GM19467 (cell line): Measurements from ENCODE around the gene ST3GAL6.
A peak's percentile ranks its signal among the peaks of the same experiment; 100 is the strongest.

Experiments used
- ATAC-seq: cut with Tn5 transposase; IDR thresholded peaks from one replicate; pipeline ENCODE4 v1.9.1; 2021; ENCODE audit warnings: mild to moderate bottlenecking, moderate library complexity; ENCODE audit not compliant: unreplicated experiment

The ST3GAL6 gene, protein sequence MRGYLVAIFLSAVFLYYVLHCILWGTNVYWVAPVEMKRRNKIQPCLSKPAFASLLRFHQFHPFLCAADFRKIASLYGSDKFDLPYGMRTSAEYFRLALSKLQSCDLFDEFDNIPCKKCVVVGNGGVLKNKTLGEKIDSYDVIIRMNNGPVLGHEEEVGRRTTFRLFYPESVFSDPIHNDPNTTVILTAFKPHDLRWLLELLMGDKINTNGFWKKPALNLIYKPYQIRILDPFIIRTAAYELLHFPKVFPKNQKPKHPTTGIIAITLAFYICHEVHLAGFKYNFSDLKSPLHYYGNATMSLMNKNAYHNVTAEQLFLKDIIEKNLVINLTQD

DNA sequence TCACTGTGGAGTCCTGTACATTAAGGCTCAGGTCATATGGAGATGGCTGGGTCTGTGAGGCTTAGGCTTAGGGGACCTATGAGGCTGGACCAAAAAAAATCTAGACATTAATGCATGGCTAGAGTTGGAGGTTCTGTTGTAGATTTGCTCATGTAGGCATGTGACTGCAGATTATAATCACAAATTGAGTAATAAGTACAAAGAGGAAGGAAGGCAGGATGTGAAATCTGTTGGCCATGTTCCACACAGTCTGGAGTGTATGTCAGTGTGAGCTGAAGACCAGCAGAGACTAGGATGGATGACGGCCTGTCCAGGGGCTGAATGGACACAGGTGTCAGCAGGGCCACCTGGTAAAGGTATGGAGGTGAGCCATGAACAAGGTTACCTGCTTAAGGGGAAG lies at the start of gene ST3GAL6:
TSS of gene ST3GAL6 (plus strand) at position 265 of the 400 bp plus-strand sequence. CDS start 5,101 bp downstream, outside the sequence.
- peak; percentile 45 for ATAC-seq

DNA sequence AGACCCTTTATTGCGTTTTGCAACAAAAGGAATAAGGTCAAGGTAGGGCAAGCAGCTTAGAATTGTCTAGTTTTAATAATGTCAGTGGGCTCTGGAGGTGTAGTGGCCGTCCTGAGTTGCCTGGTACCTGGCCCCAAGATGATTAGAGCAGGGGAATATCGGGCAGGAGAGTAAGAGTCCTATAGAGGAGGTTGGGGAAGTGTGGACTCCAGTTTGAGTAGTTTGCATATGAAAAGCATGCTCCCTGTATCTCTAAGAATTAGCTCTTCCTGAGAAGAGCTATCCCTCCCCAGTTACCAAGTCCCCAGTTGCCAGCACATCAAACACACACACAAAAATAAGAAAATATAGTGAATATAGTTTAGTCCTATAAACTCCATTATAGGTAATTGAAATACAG lies 49.2 kb upstream of the ST3GAL6 start:
- ATAC-seq = no peak

DNA sequence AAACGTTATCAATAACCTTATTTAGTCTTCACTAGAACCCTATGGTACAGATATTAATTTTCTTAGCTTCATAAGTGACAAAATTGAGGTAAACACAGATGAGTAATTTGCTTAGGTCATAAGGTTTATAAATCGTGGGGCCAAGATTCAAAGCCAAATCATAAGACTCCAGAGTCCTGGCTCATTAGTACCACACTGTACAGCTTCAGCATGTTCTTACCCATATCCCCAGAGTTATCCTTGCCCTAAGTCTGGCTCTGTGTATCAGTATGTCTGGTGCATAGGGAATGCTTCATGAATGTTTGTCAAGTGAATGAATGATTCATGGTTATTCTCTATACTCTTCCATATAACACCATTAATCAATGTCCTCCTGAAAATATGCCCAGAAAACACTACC lies 45.6 kb upstream of the ST3GAL6 start:
- no peak for ATAC-seq

DNA sequence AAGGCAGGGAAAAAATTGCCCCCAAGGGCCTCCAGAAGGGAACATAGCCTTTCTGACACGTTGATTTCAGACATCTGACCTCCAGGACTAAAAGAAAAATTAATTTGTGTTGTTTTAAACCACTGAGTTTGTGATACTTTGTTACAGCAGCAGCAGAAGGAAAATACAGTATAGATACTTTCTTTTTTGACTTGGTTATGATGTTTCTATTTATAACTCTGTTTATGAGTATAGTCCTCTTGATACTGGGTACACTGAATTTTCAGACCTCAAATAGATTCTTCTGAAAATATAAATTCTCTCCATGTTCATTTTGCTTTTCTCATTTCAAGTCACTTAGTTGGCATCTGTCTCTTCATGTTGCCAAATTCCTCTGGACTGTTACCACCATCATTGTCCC lies 44.4 kb upstream of the ST3GAL6 start:
- no peak for ATAC-seq

DNA sequence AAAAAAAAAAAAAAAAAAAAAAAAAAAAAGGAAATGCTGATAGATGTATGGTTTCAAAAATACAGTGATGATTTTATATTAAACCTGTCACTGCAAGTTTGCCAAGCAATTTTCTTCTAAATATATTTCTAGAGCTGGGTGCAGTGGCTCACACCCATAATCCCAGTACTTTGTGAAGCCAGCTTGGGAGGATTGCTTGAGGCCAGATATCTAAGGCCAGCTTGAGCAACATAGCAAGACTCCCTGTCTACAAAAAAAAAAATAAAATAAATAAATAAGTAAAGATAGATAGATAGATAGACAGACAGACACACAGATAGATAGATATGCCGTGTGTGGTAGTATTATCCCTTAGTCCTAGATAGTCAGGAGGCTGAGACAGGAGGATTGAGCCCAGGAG lies 41.4 kb upstream of the ST3GAL6 start:
- ATAC-seq = no peak

DNA sequence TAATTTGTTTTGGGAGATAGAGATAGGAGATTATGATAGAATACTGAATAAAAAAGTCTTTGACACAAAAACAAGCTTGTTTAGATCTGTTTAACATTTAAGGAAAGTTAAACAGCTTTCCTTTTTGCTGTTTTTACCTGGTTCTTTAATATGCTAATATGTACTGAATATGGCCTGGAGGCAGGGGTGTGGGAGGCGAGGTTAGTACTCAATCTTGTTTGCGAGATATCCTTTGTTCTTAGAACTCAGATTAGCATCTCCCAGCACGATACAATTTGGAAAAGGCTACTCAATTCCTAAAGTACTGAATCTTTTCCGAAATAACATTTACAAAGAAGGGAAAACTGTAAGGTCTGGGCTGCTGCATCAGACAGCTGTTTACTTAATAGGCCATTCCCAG lies 40.8 kb upstream of the ST3GAL6 start:
- no peak for ATAC-seq

DNA sequence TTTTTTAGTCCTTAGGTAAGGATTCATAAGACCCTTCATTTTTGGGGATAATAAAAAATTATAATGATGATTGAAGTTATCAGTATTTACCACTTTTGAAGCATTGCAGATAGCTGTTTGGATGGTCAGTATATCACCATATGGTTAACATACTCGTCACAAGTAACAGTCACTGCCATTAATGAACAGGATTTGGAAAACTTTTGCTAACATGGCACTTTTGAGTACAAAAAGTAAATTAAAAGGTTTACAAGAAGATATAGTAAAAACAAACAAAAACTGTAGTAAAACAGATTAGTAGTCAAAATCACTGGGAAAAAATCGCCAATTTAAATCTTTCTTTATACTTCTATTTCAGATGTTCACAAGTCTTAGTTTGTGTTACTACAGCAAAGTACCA lies 37.8 kb upstream of the ST3GAL6 start:
- ATAC-seq = no peak

DNA sequence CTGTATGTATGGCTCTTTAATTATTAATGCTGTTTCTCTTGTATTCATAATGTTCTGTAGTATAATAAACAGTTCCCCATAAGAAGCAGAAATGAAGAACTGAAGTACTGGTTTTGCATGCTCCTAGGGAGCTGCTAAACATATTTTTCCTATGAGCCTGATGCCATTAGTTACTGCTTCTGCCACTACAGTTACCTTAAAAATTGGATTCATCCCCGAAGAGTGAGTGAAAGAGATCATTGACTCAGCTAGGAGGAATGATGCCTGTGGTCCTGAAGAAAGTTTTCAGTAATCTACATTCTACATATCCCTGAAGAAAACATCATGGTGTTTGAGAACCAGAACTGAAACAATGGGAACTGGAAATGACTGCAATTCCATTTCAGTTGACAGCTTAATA lies 37.1 kb upstream of the ST3GAL6 start:
- no peak for ATAC-seq

DNA sequence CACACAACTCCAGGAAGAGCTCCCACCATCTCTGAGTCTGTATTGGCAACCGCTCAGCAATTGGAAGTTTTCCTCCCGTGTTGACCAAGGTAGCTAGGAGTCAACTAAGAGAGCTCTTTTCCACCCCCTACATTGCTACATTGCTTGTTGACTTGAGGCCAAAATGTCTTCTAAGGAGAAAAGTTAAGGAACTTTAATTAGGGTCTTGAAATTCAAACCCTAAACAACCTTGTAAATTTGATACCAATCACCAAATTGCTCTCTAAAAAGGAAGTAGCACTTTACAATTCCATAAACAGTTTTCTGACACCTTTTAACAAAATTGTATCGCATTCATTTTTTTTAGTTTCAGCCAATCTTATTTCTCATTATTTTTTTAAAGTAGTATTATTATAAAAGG lies 35.5 kb upstream of the ST3GAL6 start:
- no peak for ATAC-seq

DNA sequence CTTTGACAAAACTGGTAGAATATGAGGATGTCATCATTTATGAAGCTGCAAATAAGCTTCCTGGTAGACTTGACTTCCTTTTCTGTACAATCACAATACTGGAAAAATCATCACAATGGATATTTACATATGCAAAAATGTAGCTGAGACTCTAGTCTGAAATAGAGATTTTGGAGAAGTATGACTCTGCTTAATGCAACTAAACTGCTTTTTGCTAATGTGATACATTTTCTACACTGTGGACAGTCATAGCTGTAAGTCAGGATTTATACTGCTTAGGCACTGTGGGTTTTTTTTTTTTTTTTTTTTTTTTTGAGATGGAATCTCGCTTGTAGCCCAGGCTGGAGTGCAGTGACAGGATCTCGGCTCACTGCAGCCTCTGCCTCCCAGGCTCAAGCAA lies 34.5 kb upstream of the ST3GAL6 start:
- no peak for ATAC-seq

DNA sequence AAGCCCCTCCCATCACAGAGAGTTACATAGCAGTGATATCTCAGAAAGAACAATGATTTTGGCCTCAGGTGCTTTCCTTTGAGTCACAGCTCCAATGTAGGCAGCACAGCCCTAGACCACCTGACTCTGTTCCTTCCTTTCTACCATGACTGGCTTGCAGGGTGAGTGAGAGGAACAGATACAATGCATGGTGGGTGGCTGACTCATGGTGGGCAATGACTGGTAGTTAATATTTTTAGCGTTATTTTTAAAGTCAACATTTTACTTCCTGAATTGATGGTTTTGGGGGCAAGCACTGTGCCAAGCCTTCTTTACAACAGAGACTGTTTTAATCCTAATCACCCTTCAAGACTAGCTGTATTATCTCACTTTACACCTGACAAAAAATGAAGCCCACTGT lies 32.8 kb upstream of the ST3GAL6 start:
- no peak for ATAC-seq

DNA sequence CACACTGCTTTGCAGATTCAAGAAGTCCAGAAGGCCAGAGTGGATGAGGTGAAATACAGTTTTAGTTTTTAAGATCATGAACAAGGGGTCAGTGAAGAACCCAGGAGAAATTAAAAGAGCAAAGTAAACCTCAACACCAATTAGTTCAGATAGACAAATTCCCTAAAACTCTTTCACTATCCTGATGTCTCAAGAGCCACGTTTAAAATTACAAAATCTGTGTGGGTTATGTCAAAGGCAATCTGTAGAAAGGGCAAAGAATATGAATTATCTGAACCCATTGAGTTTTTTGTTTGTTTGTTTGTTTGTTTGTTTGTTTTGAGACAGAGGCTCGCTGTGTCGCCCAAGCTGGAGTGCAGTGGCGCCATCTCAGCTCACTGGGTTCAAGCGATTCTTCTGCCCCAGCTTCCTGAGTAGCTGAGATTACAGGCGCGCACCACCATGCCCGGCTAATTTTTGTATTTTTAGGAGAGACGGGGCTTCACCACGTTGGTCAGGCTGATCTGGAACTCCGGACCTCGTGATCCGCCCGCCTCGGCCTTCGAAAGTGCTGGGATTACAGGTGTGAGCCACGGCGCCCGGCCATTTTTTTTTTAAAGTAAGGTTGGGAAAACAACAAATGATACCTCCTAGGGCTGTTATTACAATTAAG lies 32.1 kb upstream of the ST3GAL6 start:
- no peak for ATAC-seq

DNA sequence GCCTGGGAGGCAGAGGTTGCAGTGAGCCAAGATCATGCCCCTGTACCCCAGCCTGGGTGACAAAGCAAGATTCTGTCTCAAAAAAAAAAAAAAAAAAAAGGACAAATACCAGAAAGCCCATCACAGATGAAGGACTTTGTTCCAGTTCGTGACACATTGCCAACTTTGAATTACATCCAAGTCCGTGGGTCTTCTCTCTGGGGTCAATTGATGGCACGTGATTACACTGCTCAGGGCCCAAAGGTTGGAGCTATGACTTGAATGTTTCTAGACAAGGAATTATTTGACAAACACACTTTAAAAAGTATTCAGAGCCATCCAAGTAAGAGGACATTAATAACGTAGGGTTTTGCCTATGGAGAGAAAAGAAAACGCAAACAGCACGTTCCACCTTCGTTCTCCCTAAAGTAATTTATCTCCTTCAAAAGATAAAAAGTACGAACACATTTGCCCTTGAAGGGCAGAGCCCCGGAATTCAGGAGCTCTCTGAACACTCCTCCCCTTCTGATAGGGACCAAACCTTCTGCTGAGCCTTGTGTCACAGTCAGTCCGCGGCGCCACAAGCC lies 31.3 kb upstream of the ST3GAL6 start:
- ATAC-seq = no peak

DNA sequence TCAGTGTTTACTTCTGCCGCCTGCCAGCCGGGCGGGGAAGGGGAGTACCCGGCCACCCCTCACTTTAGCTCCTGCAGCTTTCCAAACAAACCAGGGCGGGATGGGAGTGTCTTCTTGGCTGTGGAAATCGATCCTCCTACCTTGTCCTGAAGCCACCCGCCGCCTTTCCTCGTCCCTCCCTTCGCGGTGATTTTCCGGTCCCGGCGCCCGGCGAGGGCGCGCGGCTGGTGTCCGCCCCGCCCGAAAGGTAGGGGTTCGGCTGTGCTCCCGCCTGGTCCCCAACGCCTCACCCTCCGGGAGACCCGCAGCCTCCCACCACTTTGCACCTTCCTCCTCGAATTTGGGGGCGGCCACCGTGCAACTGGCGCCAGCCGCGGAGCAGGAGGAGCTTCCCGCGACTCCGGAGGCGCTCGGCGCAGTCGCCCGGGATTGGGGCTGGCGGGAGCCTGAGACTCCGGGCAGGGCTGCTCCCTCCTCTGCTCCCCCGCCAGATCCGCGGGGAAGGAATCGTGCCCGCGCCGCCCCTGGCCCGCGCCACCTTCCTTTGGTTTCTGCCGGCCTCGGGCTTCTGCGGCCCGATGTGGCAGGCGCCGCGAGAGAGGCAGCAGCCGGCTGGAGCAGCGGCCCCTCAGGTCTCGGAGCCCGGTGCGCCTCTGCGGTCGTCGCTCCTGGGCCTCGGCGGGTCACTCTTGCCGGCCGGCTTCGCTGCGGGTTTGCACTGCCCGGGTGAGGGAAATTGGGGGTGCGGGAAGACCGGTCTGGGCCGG lies 30.7 kb upstream of the ST3GAL6 start:
- no peak for ATAC-seq

DNA sequence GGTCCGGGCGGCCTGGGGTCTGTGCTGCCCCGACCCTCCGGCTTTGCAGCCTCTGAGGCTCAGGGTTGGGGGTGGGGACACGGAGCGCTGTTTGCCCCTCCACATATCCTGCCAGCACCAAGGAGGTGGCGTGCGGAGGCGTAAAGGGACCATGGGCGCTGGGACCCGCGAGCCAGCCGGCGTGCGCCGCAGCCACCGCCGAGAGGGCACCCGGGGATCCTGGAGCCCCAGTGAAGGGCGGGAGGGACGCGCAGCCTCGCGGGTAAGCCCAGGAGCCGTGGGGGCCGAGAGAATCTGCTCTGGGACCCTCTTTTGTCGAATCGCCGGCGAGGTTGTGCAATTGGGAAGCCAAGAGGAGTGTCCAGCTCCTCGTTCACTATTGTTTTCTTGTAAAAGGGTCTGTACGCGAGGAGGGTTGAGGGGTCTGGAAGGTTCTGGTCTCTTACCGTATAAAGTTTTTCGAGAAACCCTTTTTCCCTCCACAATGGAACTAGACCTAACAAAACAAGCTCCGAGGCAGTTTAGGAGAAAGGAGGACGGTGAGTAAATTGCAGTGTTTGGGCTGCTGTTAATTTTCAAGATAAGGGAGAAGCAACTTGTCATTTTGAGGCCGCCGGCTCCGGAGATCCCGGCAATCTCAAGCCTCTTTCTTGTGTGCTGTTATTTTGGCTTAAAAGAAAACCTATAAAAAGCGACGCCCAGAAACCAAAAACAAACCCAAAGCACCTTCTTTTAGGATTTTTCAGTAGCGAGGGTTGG lies 29.9 kb upstream of the ST3GAL6 start:
- no peak for ATAC-seq

DNA sequence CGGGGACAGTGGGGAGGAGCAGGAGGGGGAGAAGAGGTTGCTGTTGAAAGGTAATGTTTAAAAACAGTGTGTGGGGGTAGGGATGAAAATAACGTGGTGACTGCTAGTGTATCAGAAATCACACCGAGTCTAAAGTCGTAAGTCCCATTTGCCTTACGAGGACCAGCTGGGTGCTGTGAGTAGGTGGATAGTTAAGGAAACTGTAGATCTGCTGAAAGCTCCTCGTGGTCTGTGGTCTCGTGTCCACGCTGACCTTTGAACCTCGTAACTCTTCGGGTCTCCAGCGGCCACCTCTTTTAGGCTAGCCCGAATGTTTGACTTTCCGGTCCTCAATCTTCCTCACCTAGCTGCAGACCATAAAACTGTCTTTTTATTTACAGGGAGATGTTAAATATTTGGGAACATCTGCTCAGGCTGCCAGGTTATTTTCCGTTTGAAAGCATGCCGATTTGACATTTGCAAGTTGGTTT lies 29.3 kb upstream of the ST3GAL6 start:
- ATAC-seq = no peak

DNA sequence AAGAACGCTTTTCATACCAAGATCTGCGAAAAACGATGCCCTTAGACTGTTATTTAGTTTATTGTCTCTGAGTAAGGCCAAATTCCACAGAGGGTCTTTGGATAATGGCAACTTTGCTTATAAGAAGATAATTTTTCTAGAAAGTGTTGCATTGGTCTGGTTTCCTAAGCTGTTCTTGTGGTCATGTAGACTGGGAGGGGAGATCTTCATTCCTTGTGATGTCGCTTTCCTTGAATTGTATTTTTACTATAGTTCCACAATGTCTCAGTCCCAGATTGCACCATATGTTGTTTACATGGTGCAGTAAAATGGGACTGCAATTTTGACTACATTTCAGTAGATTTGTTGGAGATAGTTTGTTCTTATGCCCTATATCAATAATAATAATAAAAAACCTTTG lies 28.8 kb upstream of the ST3GAL6 start:
- no peak for ATAC-seq

DNA sequence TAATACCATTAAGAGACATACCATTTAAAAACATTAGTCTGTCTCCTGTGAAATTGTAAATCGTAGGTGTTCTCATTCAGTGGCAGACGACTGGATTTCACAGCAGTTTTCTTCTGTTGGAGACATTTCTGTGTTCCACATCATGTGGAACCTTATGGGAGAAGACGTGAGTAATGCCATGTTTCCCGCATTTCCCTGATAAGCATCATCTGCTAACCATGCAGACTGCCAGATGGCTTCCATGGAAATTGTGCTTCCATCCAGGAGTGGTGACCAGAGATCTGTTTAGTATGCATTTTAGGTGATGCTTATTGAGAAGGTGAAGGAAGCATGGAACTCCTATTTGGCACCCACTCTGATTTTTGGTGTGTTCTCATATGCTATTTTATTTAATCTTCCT lies 28.4 kb upstream of the ST3GAL6 start:
- no peak for ATAC-seq

DNA sequence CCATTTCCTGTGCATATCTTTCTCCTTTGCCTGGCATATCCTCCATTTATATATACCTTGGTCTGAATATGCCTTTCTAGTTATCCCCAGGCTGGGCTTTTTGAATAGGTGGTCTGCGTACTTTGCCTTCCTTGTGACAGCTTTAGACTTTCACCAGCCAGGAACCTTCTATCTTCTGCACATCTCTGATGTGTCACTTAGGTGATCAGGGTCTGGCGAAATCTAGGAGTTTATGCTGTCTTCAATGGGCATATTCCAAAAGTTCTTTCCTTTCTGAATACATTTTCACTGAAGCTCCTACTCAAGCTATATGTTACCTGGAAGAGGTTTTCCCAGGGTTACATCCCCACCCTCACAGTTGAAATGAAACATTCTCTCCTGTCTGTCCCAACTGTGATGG lies 27.8 kb upstream of the ST3GAL6 start:
- ATAC-seq = no peak

DNA sequence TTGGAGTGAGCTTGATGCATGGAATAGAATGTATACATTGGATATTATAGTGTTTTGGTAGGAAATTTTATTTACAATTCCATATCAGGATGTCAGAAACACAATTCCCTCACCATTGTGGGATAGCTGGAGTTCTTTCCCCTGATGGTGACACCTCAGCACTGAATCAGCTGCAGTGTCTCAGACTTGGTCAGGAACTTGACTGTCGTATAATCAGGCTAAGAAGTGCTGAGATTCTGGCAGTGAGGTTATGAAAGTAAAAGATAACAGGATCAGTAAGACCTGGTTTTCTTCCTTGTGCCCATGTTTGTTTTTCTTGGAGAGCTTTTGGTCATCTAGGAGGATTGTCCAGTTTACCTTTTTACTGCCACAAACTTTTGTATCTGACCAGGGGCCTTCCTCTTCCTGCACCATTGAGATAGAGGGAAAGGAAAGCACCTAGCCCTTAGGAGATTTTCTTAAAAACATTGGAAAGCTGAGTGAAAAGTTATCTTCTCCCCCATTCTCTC lies 27.3 kb upstream of the ST3GAL6 start:
- no peak for ATAC-seq

DNA sequence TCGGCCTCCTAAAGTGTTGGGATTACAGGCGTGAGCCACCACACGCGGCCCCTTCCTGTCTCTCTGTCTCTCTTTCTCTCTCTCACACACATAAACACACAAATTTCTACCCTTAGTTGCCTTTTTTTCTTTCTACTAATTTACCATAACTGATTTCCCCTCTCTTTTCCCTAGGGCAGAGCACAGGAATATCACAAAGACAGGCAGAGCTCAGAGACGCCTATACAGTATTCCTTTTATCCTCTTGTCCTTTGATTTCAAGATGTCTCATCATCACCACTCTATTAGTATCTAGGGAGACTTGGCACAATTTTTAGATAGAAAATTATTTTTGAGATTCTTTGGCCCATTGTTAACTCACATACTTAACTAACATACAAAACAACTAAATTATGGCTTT lies 25.8 kb upstream of the ST3GAL6 start:
- no peak for ATAC-seq
